ENCODE results near the gene ME3.

ME3 gene

GRCh38 chr11:86660088-86660487 is 12.3 kb downstream of the ME3 start:
- TF ChIP-seq REST (IDR thresholded peaks at IDR 0.05; ENCODE audit: insufficient read depth in 1 of 2, low read depth in 2 of 2, low read length in 2 of 2) (no peak), FOXP2 (optimal IDR thresholded peaks at IDR 0.05; ENCODE audit: borderline replicate concordance, extremely low read depth, extremely low read length, insufficient read depth) (no peak), SIN3A (IDR thresholded peaks at IDR 0.05; ENCODE audit: borderline replicate concordance, insufficient read depth, low read length) (no peak), POLR2AphosphoS5 (IDR thresholded peaks at IDR 0.05; ENCODE audit: low read depth, low read length) (no peak), TAF1 (IDR thresholded peaks at IDR 0.05; ENCODE audit: borderline replicate concordance, insufficient read depth, low read length) (no peak)

- TF ChIP-seq FOXP2 (optimal IDR thresholded peaks at IDR 0.05; ENCODE audit: borderline replicate concordance, extremely low read depth, extremely low read length, insufficient read depth), result no peak
- no peak for TF ChIP-seq REST (IDR thresholded peaks at IDR 0.05; ENCODE audit: insufficient read depth in 1 of 2, low read depth in 2 of 2, low read length in 2 of 2)
- TF ChIP-seq SIN3A (IDR thresholded peaks at IDR 0.05; ENCODE audit: borderline replicate concordance, insufficient read depth, low read length), result no peak
- TF ChIP-seq TAF1 (IDR thresholded peaks at IDR 0.05; ENCODE audit: borderline replicate concordance, insufficient read depth, low read length), result no peak
- no peak for TF ChIP-seq POLR2AphosphoS5 (IDR thresholded peaks at IDR 0.05; ENCODE audit: low read depth, low read length)
These were observed 13.9 kb downstream of the ME3 start for GRCh38 chr11:86658534-86658933.

- TF ChIP-seq SIN3A (IDR thresholded peaks at IDR 0.05; ENCODE audit: borderline replicate concordance, insufficient read depth, low read length), result no peak
- no peak for TF ChIP-seq FOXP2 (optimal IDR thresholded peaks at IDR 0.05; ENCODE audit: borderline replicate concordance, extremely low read depth, extremely low read length, insufficient read depth)
- TF ChIP-seq POLR2AphosphoS5 (IDR thresholded peaks at IDR 0.05; ENCODE audit: low read depth, low read length), result no peak
- no peak for TF ChIP-seq REST (IDR thresholded peaks at IDR 0.05; ENCODE audit: insufficient read depth in 1 of 2, low read depth in 2 of 2, low read length in 2 of 2)
- no peak for TF ChIP-seq TAF1 (IDR thresholded peaks at IDR 0.05; ENCODE audit: borderline replicate concordance, insufficient read depth, low read length)
These were observed 28.1 kb downstream of the ME3 start for GRCh38 chr11:86644291-86644690.

GRCh38 chr11:86641537-86642261 is 30.7 kb downstream of the ME3 start:
- TF ChIP-seq TAF1 (IDR thresholded peaks at IDR 0.05; ENCODE audit: borderline replicate concordance, insufficient read depth, low read length) (no peak), FOXP2 (optimal IDR thresholded peaks at IDR 0.05; ENCODE audit: borderline replicate concordance, extremely low read depth, extremely low read length, insufficient read depth) (no peak), POLR2AphosphoS5 (IDR thresholded peaks at IDR 0.05; ENCODE audit: low read depth, low read length) (no peak), REST (IDR thresholded peaks at IDR 0.05; ENCODE audit: insufficient read depth in 1 of 2, low read depth in 2 of 2, low read length in 2 of 2) (no peak), SIN3A (IDR thresholded peaks at IDR 0.05; ENCODE audit: borderline replicate concordance, insufficient read depth, low read length) (no peak)

All from PFSK-1 (cell line).